ENCODE measurements around the gene GTPBP4. TPM values are rescaled to one million over a fixed set of nuclear protein-coding genes. Genes with fewer than 3 reads are reported as not detected.

Gene GTPBP4
- total RNA-seq, 2 experiments from 2014 or later, result 119 to 128 TPM

GRCh38 chr10:1024103-1024502 is 35.9 kb downstream of the GTPBP4 start:
- H3K4me1 Mint-ChIP-seq (ENCODE audit: low read depth), result no peaks in the 10 kb centered on the region
- DNase-seq (no peak), ATAC-seq (no peak)
- TF ChIP-seq, protein P1, sequence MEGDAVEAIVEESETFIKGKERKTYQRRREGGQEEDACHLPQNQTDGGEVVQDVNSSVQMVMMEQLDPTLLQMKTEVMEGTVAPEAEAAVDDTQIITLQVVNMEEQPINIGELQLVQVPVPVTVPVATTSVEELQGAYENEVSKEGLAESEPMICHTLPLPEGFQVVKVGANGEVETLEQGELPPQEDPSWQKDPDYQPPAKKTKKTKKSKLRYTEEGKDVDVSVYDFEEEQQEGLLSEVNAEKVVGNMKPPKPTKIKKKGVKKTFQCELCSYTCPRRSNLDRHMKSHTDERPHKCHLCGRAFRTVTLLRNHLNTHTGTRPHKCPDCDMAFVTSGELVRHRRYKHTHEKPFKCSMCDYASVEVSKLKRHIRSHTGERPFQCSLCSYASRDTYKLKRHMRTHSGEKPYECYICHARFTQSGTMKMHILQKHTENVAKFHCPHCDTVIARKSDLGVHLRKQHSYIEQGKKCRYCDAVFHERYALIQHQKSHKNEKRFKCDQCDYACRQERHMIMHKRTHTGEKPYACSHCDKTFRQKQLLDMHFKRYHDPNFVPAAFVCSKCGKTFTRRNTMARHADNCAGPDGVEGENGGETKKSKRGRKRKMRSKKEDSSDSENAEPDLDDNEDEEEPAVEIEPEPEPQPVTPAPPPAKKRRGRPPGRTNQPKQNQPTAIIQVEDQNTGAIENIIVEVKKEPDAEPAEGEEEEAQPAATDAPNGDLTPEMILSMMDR (IDR thresholded peaks at IDR 0.05), result no peak
- H3K9me3 Mint-ChIP-seq, result no peaks in the 10 kb centered on the region
- peaks cover 35% of the 10 kb centered on the region for H3K36me3 Mint-ChIP-seq (ENCODE audit: low read depth)
- CTCF ChIA-PET, result no interaction called here
- no peak overlapping the region for H3K4me3 Mint-ChIP-seq
- no peaks in the 10 kb centered on the region for H3K27me3 Mint-ChIP-seq
- intact Hi-C loops (cut with micrococcal nuclease), result no loop called here
- no peak overlapping the region for H3K27ac Mint-ChIP-seq
- POLR2A ChIA-PET, result no interaction called here

DNA sequence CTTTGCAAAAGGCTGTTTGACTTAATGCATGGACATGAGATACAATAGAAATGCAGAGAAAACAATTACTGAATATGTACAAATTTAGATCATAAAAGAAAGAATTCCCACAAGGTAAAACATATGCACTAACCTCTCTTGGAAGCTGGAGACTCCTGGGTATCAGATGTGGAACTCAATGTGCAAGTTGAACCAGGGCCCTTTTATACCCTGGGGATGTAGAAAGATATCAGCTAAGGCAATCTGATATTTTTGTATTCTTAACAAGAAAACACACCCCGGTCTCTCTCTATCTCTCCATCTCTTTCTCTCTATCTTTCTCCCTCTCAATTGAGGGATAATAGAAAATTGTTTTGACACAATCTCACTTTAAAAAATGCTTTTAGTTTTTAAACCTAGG is 37.4 kb downstream of the GTPBP4 start, which contains the start of gene IDI2:
IDI2 (minus strand) TSS at position 177 of the 400 bp plus-strand sequence. CDS start 1,136 bp downstream, outside the sequence.
- CTCF ChIA-PET, result no interaction called here
- ATAC-seq, result no peak
- POLR2A ChIA-PET, result no interaction called here
- intact Hi-C loops (cut with micrococcal nuclease), result no loop called here
- Mint-ChIP-seq H3K27ac (no peak within 1 kb of the TSS), H3K27me3 (no peaks in the 10 kb centered on the region), H3K4me1 (ENCODE audit: low read depth) (no peaks in the 10 kb centered on the region), H3K4me3 (no peak within 1 kb of the TSS), H3K9me3 (no peaks in the 10 kb centered on the region), H3K36me3 (ENCODE audit: low read depth) (peaks cover 23% of the 10 kb centered on the region)
- DNase-seq, result no peak
- TF ChIP-seq, protein P1 (IDR thresholded peaks at IDR 0.05), result no peak

GRCh38 chr10:1026578-1026977 is 38.3 kb downstream of the GTPBP4 start:
- no peaks in the 10 kb centered on the region for H3K9me3 Mint-ChIP-seq
- no peak overlapping the region for H3K4me3 Mint-ChIP-seq
- TF ChIP-seq, protein P1 (IDR thresholded peaks at IDR 0.05), result no peak
- no peak overlapping the region for H3K27ac Mint-ChIP-seq
- ATAC-seq (no peak), DNase-seq (no peak)
- ChIA-PET CTCF (interaction anchor here (0.8 kb wide), 1 partner anchor 48 kb away, joined by 3 read pairs; no protein-coding TSS in a partner anchor), POLR2A (no interaction called here)
- H3K36me3 Mint-ChIP-seq (ENCODE audit: low read depth), result peaks cover 14% of the 10 kb centered on the region
- intact Hi-C loops (cut with micrococcal nuclease), result no loop called here
- H3K27me3 Mint-ChIP-seq, result no peaks in the 10 kb centered on the region
- H3K4me1 Mint-ChIP-seq (ENCODE audit: low read depth), result no peaks in the 10 kb centered on the region

DNA sequence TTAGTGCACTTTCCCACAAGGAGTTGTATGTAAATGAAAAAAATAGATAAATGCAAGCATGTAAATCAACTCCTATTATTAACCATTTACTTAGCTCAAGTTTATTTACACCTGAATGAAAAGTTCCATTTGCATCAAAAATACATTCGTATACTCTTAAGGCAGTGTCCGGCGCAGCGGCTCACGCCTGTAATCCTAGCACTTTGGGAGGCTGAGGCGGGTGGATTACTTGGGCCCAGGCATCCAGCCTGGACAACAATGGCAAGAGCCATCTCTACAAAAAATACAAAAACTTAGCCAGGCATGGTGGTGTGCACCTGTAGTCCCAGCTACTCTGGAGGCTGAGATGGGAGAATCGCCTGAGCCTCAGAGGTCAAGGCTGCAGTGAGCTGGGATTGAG is 41.6 kb downstream of the GTPBP4 start:
- ChIA-PET CTCF (interaction anchor here (1.7 kb wide), 1 partner anchor 12 kb away, joined by 4 read pairs; no protein-coding TSS in a partner anchor), POLR2A (interaction anchor here (1.0 to 1.3 kb wide), 4 partner anchors 11 to 35 kb away, joined by 3 to 4 read pairs (median 3); no protein-coding TSS in a partner anchor)
- Mint-ChIP-seq H3K27ac (no peak overlapping the region), H3K4me3 (no peak overlapping the region), H3K9me3 (no peaks in the 10 kb centered on the region), H3K36me3 (ENCODE audit: low read depth) (peaks cover 12% of the 10 kb centered on the region), H3K4me1 (ENCODE audit: low read depth) (no peaks in the 10 kb centered on the region), H3K27me3 (no peaks in the 10 kb centered on the region)
- ATAC-seq (no peak), DNase-seq (no peak)
- intact Hi-C loops (cut with micrococcal nuclease), result no loop called here
- TF ChIP-seq, protein P1 (IDR thresholded peaks at IDR 0.05), result no peak

- ChIA-PET CTCF (no interaction called here), POLR2A (interaction anchor here (1.7 kb wide), 1 partner anchor 9 kb away, joined by 4 read pairs; no protein-coding TSS in a partner anchor)
- Mint-ChIP-seq H3K4me3 (no peak overlapping the region), H3K36me3 (ENCODE audit: low read depth) (peaks cover 11% of the 10 kb centered on the region), H3K4me1 (ENCODE audit: low read depth) (peaks cover 7% of the 10 kb centered on the region), H3K9me3 (no peaks in the 10 kb centered on the region), H3K27me3 (no peaks in the 10 kb centered on the region), H3K27ac (no peak overlapping the region)
- DNase-seq (no peak), ATAC-seq (no peak)
- TF ChIP-seq, protein P1 (IDR thresholded peaks at IDR 0.05), result no peak
- intact Hi-C loops (cut with micrococcal nuclease), result no loop called here
Measured at GRCh38 chr10:1033601-1034000, 45.4 kb downstream of the GTPBP4 start.
